Central memory CD8-positive, alpha-beta T cell (primary cell): ENCODE data around the gene RAP1GAP.
A peak's percentile ranks its signal among the peaks of the same experiment; 100 is the strongest.
"Not testable (repeated sequence)": the region's sequence is repeated elsewhere in the genome, so short reads cannot be mapped to it uniquely, and the experiment has no call there.

Experiments used
- ATAC-seq: fragments of 150-1000 bp; cut with Tn5 transposase; replicated peaks from 2 replicates; pipeline ENCODE4 v1.10.0; 2022; ENCODE audit warnings: mild to moderate bottlenecking, moderate FRiP score, moderate number of reproducible peaks; ENCODE audit not compliant: poor library complexity, severe bottlenecking; ENCODE audit errors: extremely low read depth
- DNase-seq, 2 donors: peaks; one replicate each; pipeline ENCODE4 v3.0.0; 2021; ENCODE audit warnings: low spot score in 2 of 2
- H3K27ac Mint-ChIP-seq: one replicate; pipeline ENCODE4 v1.8.0; 2022; ENCODE audit warnings: low read depth, mild to moderate bottlenecking, moderate library complexity, mixed read lengths
- H3K27me3 Mint-ChIP-seq: one replicate; pipeline ENCODE4 v1.8.0; 2022; ENCODE audit warnings: mixed read lengths
- H3K36me3 Mint-ChIP-seq: one replicate; pipeline ENCODE4 v1.8.0; 2022; ENCODE audit warnings: mild to moderate bottlenecking, moderate library complexity, mixed read lengths; ENCODE audit not compliant: insufficient read depth
- H3K4me1 Mint-ChIP-seq: one replicate; pipeline ENCODE4 v1.8.0; 2022; ENCODE audit warnings: mixed read lengths
- H3K4me3 Mint-ChIP-seq: one replicate; pipeline ENCODE4 v1.8.0; 2022; ENCODE audit warnings: mild to moderate bottlenecking, moderate library complexity, mixed read lengths
- H3K9me3 Mint-ChIP-seq: one replicate; pipeline ENCODE4 v1.8.0; 2022; ENCODE audit warnings: mixed read lengths

The RAP1GAP gene

GRCh38 chr1:21693732-21694131, 24.6 kb upstream of the RAP1GAP start:
- H3K36me3 Mint-ChIP-seq: peaks cover 48% of the 10 kb centered on the region
- DNase-seq: no peak
- H3K9me3 Mint-ChIP-seq: no peaks in the 10 kb centered on the region
- H3K4me3 Mint-ChIP-seq: no peak overlapping the region
- no peak for ATAC-seq
- H3K27me3 Mint-ChIP-seq: no peaks in the 10 kb centered on the region
- no peaks in the 10 kb centered on the region for H3K4me1 Mint-ChIP-seq
- H3K27ac Mint-ChIP-seq: no peak overlapping the region

- H3K27me3 Mint-ChIP-seq: no peaks in the 10 kb centered on the region
- H3K36me3 Mint-ChIP-seq: peaks cover 61% of the 10 kb centered on the region
- no peak for ATAC-seq
- no peaks in the 10 kb centered on the region for H3K4me1 Mint-ChIP-seq
- no peaks in the 10 kb centered on the region for H3K9me3 Mint-ChIP-seq
- no peak for DNase-seq
- no peak overlapping the region for H3K4me3 Mint-ChIP-seq
- no peak overlapping the region for H3K27ac Mint-ChIP-seq
Observed at GRCh38 chr1:21691739-21692138, 22.6 kb upstream of the RAP1GAP start.

- DNase-seq: no peak
- Mint-ChIP-seq H3K27ac (no peak overlapping the region), H3K4me1 (no peaks in the 10 kb centered on the region), H3K36me3 (peaks cover 70% of the 10 kb centered on the region), H3K4me3 (no peak overlapping the region), H3K27me3 (no peaks in the 10 kb centered on the region), H3K9me3 (no peaks in the 10 kb centered on the region)
- no peak for ATAC-seq
Observed at GRCh38 chr1:21689661-21690372, 20.7 kb upstream of the RAP1GAP start.

GRCh38 chr1:21687081-21687529, 17.9 kb upstream of the RAP1GAP start:
- no peak overlapping the region for H3K27ac Mint-ChIP-seq
- H3K27me3 Mint-ChIP-seq: no peaks in the 10 kb centered on the region
- no peaks in the 10 kb centered on the region for H3K4me1 Mint-ChIP-seq
- no peak overlapping the region for H3K4me3 Mint-ChIP-seq
- ATAC-seq (no peak), DNase-seq (no peak)
- H3K36me3 Mint-ChIP-seq: peaks cover 66% of the 10 kb centered on the region
- H3K9me3 Mint-ChIP-seq: no peaks in the 10 kb centered on the region

GRCh38 chr1:21685946-21686678, 17.0 kb upstream of the RAP1GAP start:
- no peak for DNase-seq
- H3K36me3 Mint-ChIP-seq: peaks cover 63% of the 10 kb centered on the region
- no peaks in the 10 kb centered on the region for H3K9me3 Mint-ChIP-seq
- no peak overlapping the region for H3K4me3 Mint-ChIP-seq
- H3K27me3 Mint-ChIP-seq: no peaks in the 10 kb centered on the region
- H3K4me1 Mint-ChIP-seq: no peaks in the 10 kb centered on the region
- H3K27ac Mint-ChIP-seq: peak overlapping the region; percentile 38
- ATAC-seq: no peak

GRCh38 chr1:21681426-21681825, 12.3 kb upstream of the RAP1GAP start:
- ATAC-seq (no peak), DNase-seq (no peak)
- H3K4me1 Mint-ChIP-seq: no peaks in the 10 kb centered on the region
- peaks cover 38% of the 10 kb centered on the region for H3K36me3 Mint-ChIP-seq
- no peaks in the 10 kb centered on the region for H3K27me3 Mint-ChIP-seq
- H3K4me3 Mint-ChIP-seq: no peak overlapping the region
- no peaks in the 10 kb centered on the region for H3K9me3 Mint-ChIP-seq
- no peak overlapping the region for H3K27ac Mint-ChIP-seq

GRCh38 chr1:21680918-21681317, 11.8 kb upstream of the RAP1GAP start:
- Mint-ChIP-seq H3K27me3 (no peaks in the 10 kb centered on the region), H3K9me3 (no peaks in the 10 kb centered on the region), H3K36me3 (peaks cover 34% of the 10 kb centered on the region), H3K4me1 (no peaks in the 10 kb centered on the region), H3K27ac (no peak overlapping the region), H3K4me3 (no peak overlapping the region)
- DNase-seq (no peak), ATAC-seq (no peak)

GRCh38 chr1:21680381-21680780, 11.2 kb upstream of the RAP1GAP start:
- H3K27me3 Mint-ChIP-seq: no peaks in the 10 kb centered on the region
- H3K27ac Mint-ChIP-seq: no peak overlapping the region
- H3K4me3 Mint-ChIP-seq: no peak overlapping the region
- no peaks in the 10 kb centered on the region for H3K4me1 Mint-ChIP-seq
- DNase-seq (no peak), ATAC-seq (no peak)
- H3K9me3 Mint-ChIP-seq: no peaks in the 10 kb centered on the region
- H3K36me3 Mint-ChIP-seq: peaks cover 32% of the 10 kb centered on the region

- H3K9me3 Mint-ChIP-seq: no peaks in the 10 kb centered on the region
- H3K27me3 Mint-ChIP-seq: no peaks in the 10 kb centered on the region
- peaks cover 17% of the 10 kb centered on the region for H3K36me3 Mint-ChIP-seq
Observed at GRCh38 chr1:21677168-21677567, 8.0 kb upstream of the RAP1GAP start.

GRCh38 chr1:21674957-21675356, 5.8 kb upstream of the RAP1GAP start:
- peaks cover 11% of the 10 kb centered on the region for H3K36me3 Mint-ChIP-seq
- H3K4me1 Mint-ChIP-seq: no peaks in the 10 kb centered on the region
- no peak for ATAC-seq
- no peaks in the 10 kb centered on the region for H3K27me3 Mint-ChIP-seq
- H3K9me3 Mint-ChIP-seq: no peaks in the 10 kb centered on the region
- DNase-seq: no peak
- H3K27ac Mint-ChIP-seq: no peak overlapping the region
- no peak overlapping the region for H3K4me3 Mint-ChIP-seq

More at GRCh38 chr1:21677168-21677567, 8.0 kb upstream of the RAP1GAP start:
- Mint-ChIP-seq H3K27ac (no peak overlapping the region), H3K4me1 (no peaks in the 10 kb centered on the region), H3K4me3 (no peak overlapping the region)
- DNase-seq (no peak), ATAC-seq (no peak)

- not testable (repeated sequence) for H3K36me3 Mint-ChIP-seq, H3K27me3 Mint-ChIP-seq, H3K4me1 Mint-ChIP-seq, H3K27ac Mint-ChIP-seq, ATAC-seq, H3K4me3 Mint-ChIP-seq, DNase-seq, H3K9me3 Mint-ChIP-seq
Observed at GRCh38 chr1:21673853-21674252, 4.7 kb upstream of the RAP1GAP start.

- ATAC-seq (no peak), DNase-seq (no peak)
- Mint-ChIP-seq H3K9me3 (no peaks in the 10 kb centered on the region), H3K36me3 (peaks cover 6% of the 10 kb centered on the region), H3K27ac (no peak overlapping the region), H3K4me1 (no peaks in the 10 kb centered on the region), H3K27me3 (peaks cover 3% of the 10 kb centered on the region), H3K4me3 (no peak overlapping the region)
Observed at GRCh38 chr1:21673277-21673780, 4.2 kb upstream of the RAP1GAP start.
